Activated CD8-positive, alpha-beta memory T cell treated with anti-CD3 and anti-CD28 coated beads, Interleukin-2, amount 50 U/mL, for 1 hour (primary cell): ENCODE data around the gene RELB.

Source experiments
- DNase-seq: peaks from one replicate; pipeline ENCODE4 v3.0.0-alpha.2; 2020; ENCODE audit errors: extremely low read depth

RELB gene

GRCh38 chr19:45079063-45079910, 78.0 kb downstream of the RELB start, which contains the start of gene GEMIN7:
TSS of gene GEMIN7 (plus strand) at chr19:45079260. CDS start at chr19:45090115, 10,855 bp downstream.
- DNase-seq, result peak; percentile 41

- no peak for DNase-seq
Observed at GRCh38 chr19:45079911-45080370, 78.7 kb downstream of the RELB start.

GRCh38 chr19:45082170-45082569, 80.9 kb downstream of the RELB start:
- no peak for DNase-seq

GRCh38 chr19:45086480-45086879, 85.2 kb downstream of the RELB start:
- DNase-seq, result no peak

- DNase-seq, result peak; percentile 42
Observed at GRCh38 chr19:45087531-45087930, 86.3 kb downstream of the RELB start.
